GM19025 (cell line): ENCODE measurements around the gene PPP2R5C.
"Not testable (repeated sequence)": the region's sequence is repeated elsewhere in the genome, so short reads cannot be mapped to it uniquely, and the experiment has no call there.

ENCODE experiments used
- ATAC-seq: cut with Tn5 transposase; IDR thresholded peaks from one replicate; pipeline ENCODE4 v1.9.1; 2021; ENCODE audit warnings: mild to moderate bottlenecking, low read depth, moderate library complexity; ENCODE audit not compliant: unreplicated experiment

Gene PPP2R5C

DNA sequence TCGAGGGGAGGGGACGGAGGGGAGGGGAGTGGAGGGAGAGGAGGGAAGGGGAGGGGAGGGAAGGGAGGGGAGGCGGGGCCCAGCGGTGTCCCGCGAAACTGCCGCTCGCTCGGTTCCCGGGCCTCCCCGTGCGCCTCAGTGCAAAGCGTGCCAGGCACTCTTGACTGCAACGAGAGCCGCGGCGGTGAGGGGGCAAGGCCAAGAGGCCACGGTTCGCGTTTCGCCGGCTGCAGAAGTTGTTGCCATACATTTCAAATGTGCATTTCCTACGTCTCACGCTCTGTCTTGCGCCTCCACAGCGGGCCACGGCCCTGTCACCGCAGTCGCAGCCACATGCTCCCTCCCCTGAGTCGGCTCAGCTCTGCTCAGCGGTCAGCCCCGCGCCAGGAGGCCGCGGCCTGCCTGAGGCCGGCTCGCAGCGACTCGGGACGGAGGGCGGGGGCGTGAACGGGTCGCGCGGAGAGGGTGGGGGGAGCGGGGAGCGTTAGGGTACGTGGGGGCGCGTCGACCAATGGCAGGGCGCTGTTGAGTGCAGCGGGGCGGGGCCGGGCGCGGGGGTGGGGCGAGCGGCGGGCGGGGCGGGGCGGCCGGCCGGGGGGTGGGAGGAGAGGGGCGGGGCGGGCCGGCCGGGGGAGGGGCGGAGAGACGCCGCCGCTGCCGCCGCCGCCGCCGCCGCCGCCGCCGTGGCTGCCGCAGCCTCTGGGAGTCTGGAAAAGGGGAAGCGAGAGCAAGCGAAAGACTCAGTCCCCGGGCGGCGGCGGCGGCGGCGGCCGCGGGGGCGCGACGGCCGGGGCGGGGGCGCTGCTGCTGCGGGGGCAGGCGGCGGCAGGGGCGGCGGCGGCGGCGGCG is at the start of gene PPP2R5C:
TSS of gene PPP2R5C (plus strand) at position 678 of the 849 bp plus-strand sequence. CDS start 185 bp downstream, outside the sequence.
- ATAC-seq = peak; percentile 62

DNA sequence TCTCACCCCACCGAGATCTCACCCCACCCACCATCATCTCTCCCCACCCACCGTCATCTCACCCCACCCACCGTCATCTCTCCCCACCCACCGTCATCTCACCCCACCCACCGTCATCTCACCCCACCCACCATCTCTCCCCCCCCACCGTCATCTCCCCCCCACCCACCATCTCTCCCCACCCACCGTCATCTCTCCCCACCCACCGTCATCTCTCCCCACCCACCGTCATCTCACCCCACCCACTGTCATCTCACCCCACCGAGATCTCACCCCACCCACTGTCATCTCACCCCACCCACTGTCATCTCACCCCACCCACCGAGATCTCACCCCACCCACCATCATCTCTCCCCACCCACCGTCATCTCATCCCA is 49.7 kb upstream of the PPP2R5C start:
- ATAC-seq = not testable (repeated sequence)

DNA sequence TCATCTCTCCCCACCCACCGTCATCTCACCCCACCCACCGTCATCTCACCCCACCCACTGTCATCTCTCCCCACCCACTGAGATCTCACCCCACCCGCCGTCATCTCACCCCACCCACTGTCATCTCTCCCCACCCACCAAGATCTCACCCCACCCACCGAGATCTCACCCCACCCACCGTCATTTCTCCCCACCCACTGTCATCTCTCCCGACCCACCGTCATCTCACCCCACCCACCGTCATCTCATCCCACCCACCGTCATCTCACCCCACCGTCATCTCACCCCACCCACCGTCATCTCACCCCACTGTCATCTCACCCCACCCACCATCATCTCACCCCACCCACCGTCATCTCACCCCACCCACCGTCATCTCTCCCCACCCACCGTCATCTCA is 49.2 kb upstream of the PPP2R5C start:
- not testable (repeated sequence) for ATAC-seq

DNA sequence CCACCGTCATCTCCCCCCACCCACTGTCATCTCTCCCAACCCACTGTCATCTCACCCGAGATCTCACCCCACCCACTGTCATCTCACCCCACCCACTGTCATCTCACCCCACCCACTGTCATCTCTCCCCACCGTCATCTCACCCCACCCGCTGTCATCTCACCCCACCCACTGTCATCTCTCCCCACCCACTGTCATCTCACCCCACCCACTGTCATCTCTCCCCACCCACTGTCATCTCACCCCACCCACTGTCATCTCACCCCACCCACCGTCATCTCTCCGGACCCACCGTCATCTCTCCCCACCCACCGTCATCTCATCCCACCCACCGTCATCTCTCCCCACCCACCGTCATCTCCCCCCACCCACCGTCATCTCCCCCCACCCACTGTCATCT is 48.4 kb upstream of the PPP2R5C start:
- ATAC-seq = not testable (repeated sequence)

GRCh38 chr14:101713621-101714349 is 47.7 kb upstream of the PPP2R5C start:
- no peak for ATAC-seq

DNA sequence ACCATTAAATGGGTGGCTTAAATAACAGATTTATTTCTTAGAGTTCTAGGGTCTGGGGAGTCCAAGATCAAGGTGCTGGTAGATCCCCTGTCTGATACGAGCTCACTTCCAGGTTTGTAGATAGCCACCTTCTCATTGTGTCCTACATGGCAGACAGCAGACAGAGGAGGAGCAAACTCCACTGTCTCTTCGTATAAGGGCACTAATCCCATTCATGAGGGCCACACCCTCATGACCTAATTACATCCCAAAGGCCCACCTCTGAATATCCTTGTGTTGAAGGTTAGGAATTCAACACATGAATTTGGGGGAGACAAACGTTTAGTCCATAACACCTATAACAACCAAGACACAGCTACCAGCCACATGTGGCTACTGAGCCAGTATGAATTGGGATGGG is 47.1 kb upstream of the PPP2R5C start:
- no peak for ATAC-seq

DNA sequence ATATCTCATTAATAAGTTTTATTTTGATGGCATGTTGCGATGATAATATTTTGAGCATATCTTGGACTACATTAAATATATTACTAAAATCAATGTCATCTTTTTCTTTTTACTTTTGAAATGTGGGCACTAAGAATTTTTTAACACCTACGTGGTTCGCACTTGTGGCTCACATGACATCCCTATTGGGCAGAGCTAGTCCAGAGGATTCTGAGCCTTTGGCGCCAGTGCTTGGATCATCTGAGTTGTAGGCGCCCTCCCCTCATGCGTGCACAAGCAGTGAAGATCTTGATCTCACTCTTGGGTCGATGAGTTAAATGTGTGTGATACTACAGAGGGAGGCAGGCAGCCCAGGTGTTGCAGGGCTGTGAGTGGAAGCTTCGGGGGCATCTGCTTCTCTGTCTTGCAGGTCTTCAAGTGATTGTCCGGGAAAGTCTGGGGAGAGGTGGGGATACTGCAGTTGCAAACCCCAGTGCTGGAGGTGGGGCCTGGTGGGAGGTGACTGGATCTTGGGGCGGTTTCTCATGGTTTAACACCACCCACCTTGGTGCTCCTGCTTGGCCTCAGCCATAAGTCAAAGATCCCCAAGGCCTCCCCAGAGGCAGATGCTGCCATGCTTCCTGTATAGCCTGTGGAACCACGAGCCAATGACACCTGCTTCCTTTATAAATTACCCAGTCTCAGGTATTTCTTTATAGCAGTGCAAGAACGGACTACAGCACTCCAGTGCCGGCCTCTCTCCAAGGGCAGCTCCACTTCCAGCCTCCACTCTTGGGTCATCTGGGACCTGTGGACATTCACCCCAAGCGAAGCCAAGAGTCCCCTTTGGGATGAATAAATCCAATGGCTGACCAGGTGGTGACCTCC is 46.1 kb upstream of the PPP2R5C start:
- ATAC-seq = no peak

DNA sequence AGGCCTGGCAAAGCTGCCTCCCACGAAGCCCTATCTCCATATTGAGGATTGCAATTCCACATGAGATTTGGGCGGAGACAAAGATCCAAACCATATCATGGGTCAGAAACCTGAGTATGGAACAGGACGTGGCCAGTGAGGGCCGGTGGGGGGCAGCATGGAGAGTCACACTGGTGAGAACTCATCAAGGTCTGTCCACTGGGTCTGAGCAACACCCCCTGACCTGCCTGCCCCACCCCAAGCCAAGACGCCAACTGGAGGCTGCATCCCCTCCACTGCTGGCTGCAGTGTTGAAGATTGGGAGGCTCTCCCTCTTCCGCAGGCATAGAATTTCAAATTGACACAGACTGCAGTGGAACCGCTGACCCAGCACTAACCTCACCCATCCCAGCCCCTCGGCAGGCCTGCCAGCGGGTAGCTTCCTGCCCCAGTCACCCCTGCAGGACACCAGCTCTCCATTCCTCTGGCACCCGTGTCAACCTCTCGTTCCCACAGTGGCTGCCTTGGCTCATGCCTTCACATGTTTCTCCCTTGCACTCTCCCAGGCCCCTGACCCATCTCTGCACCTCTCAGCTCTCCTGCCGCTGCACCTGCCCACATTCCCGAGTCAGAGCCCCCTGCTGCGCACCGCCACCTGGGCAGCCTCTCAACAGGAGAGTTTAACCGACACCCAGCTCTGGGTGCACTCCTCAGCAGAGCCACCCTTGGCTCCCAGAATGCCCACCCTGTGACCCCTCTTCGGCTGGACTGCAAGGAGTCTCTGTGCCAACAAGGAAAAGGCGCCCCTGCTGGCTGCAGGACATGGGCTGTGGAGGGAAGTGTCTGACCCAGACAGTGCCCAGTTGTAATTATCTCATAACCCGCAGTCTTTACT is 45.2 kb upstream of the PPP2R5C start:
- ATAC-seq = no peak

DNA sequence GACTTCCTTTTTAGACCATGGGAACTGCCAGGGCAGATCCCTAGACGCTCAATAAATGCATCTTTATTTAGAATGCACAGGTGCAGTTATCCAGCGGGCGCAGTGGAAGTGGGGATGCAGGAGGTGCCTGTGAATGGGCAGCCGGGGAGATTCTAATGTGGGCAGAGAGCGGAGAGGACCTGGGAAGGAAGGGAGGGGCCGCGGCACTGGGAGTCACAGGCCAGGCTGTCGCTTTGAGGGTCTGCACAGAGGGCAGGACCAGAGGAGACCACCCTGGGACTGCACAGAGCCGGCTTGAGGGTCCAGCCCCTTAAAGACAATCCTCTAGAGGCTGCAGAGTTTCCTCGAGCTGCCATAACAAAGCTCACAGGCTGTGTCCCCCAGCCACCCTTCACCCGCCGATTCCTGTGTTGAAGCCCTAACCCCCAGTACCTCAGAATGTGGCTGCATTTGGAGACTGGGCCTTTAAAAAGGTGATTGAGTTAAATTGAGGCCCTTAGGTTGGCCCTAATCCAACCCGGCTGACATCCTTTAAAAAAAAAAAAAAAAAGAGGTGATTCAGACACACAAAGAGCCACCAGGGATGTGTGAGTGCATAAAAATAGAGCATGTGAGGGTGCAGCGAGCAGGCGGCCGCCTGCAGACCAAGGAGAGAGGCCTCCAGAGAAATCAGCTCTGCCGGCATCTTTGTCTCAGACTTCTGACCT is 44.4 kb upstream of the PPP2R5C start:
- no peak for ATAC-seq

- no peak for ATAC-seq
Observed at GRCh38 chr14:101717663-101718490, 43.6 kb upstream of the PPP2R5C start.

DNA sequence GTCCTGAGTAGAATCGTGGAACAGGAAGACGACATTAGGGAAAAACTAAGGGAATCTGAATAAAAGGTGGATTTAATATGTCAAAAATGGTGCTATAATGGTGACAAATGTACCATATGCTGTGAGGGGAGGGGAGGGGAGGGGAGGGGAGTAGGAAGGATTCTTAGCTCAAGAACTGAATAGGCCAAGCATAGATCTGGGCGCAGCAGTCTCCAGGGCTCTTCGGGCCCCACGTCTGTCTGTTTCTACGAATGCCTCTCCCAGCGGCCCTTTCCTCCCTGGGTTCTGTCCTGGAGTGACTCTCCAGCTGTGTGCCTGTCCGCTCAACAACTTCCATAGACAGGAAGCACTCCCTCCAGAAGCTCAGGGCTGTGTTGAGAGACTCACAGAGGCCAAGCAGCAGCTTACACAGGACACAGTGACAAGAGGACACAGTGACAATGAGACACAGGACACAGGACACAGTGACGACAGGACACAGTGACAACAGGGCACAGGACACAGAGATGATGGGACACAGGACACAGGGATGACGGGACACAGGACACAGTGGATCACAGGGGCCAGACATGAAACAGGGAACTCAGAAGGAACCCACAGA is 42.4 kb upstream of the PPP2R5C start:
- ATAC-seq = no peak

DNA sequence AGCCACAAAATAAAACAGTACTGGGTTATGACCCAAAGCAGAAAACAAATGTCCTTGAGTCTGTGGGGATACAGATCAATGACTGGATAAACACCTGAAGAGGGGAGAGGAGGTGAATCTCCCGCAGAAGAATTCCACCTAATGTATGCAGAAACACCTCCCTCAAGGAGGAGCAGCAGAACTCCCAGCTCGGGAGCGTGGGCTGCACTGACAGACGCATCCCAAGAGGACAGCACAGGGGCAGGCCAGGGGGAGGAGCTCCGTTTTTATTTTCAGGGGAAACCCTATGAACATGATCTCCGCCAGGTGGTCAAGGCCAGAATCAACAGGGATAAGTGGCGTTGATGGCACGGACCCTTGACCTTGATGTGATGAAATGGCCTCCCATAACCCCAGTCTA is 41.8 kb upstream of the PPP2R5C start:
- no peak for ATAC-seq

DNA sequence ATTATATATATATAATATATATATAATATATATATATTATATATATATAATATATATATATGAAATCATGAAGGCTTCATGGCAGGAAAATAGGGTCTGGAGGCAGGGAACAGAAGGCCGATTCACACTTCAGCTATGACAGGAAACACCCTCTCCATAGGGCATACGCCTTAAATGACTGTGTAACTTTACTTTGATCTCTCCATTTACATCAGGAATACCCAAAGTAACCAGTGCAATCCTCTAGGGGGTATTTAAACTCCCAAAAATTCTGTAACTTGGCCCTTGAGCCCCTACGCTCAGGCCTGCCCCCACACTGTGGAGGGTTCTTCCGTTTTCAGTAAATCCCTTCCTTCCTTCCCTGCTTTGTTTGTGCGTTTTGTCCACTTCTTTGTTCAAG is 40.4 kb upstream of the PPP2R5C start:
- ATAC-seq = no peak

DNA sequence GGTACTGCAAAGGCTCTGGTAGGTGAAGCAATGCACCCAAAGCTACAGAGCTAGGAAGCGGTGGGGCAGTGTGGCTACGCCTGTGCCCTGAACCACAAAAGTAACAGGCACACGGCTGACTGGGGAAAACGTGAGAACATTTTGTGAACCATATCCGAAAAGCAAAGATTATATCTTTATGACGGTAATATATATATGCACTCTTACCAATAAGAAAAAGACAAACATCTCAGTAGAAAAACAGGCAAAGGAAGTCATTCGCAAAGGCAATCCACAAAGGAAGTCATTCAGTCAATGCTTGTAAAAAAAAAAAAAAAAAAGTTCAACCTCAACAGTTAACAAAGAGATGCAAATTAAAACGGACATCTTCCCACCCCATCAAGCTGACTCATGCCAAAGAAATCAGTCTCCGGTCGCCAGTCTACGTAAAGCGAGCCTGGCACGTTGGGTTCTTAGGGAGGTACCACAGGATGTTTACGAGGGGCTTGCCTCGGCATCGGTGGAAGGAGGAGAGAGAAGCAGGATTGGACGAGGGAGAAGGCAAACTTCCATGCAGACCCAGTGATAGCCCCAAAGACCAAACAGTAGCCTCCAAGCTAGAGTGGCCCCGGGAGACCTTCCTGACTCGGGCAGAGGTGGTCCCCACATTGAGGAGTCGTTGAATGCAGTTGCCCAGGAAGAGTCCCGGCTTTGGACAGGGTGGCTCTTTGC is 39.4 kb upstream of the PPP2R5C start:
- no peak for ATAC-seq

GRCh38 chr14:101723061-101723595 is 38.4 kb upstream of the PPP2R5C start:
- ATAC-seq = no peak

DNA sequence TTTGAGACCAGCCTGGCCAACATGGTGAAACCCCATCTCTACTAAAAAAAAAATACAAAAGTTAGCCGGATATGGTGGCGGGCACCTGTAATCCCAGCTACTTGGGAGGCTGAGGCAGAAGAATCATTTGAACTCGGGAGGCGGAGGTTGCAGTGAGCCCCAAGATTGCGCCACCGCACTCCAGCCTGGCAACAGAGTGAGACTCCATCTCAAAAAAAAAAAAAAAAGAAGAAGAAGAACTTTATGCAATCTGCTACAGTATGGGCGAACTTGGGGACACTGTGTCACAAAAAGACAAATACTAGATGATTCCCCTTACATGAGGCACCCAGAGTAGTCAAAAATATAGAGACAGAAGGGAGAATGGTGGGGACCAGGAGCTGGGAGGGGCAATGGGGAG is 35.9 kb upstream of the PPP2R5C start:
- ATAC-seq = not testable (repeated sequence)

- no peak for ATAC-seq
Observed at GRCh38 chr14:101726295-101726953, 35.1 kb upstream of the PPP2R5C start.
